GM19372 (cell line): ENCODE data around the gene EIF2B4.
"Not testable (repeated sequence)": the region's sequence is repeated elsewhere in the genome, so short reads cannot be mapped to it uniquely, and the experiment has no call there.

Source experiments
- ATAC-seq: cut with Tn5 transposase; IDR thresholded peaks from one replicate; pipeline ENCODE4 v1.9.1; 2021; ENCODE audit warnings: mild to moderate bottlenecking, low read depth, moderate library complexity; ENCODE audit not compliant: unreplicated experiment

The EIF2B4 gene

DNA sequence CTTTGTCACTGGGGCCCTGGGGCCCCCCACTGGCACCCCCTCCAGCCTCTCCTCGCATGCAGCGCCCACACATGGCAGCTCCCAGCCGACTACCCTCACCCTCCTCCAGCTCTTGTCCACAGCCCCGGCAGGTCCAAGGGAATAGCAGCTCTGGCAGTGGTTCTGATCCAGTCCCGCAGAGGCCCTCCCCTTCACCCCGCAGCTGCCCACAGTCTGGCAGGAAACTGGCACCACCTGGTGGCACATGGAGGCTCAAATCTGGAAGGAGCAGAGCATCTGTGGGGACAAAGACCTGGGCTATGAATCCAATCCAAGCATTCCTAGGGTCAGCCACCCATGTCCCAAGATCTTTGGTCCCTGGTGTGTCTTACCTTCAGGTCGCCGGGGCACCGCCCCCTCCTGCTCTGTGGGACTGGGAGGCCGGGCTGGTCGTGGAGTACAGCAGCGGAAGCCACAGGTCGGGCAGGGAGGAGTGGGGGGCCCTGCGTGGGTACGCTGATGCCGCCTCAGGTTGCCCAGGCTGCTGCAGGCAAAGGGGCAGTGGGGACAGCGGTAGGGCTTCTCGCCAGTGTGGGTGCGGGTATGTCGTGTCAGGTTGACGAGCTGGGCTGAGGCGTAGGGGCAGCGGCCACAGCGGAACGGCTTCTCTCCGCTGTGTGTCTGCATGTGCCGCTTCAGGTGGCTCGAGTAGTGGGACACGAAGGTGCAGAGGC, 8.1 kb upstream of the EIF2B4 start:
- ATAC-seq: no peak

DNA sequence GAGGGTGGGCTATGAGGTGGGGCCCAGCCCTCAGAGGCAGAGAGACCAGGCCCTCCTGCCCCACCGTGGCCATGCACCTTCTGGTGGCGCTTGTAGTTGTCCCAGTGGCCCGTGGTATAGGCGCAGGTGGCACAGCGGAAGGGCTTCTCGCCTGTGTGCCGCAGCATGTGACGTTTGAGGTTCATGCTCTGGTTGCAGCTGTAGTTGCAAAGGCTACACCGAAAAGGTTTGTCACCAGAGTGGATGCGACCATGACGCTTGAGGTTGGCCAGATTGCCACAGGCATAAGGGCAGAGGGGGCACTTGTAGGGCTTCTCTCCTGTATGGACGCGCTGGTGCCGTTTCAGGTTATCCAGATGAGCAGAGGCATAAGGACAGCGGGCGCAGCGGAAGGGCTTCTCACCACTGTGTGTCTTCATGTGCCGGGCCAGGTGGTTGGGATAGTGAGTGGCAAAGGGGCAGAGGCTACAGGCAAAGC, 7.5 kb upstream of the EIF2B4 start:
- ATAC-seq: no peak

DNA sequence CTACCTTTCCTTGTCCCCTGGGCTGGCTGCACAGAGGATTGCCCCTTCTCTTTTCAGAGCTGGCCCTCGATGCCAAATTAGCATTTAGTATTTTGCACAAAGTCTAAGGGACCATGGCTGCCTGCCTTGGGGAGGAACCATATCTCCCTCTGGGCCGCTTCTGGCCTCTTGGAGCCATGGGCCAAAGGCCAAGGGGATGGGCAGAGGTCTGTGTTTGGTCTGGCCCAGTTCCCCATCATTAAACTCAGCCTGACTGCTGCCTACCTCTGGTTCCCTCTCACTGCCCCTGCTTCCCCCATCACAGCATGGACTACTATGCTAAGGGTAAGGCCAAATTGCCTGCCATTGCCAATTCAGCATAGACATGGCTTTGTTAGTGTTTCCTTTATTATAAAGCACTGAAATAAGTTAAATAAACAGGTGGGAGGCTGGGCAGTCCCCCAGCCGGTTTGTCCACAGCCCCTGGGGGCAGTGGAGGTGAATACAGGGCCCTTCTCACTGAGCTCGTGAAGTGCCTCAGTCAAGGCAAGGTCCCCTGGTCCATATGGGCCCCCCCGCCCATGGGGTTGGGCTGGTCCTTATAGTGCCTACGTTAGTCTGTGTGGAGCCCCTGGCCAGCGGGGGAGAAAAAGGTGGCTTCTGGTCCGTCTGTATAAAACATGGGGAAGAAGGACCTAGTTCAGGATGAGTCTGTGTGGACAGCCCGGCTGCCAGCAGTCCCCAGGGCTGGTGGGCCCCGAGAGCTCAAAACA, 6.9 kb upstream of the EIF2B4 start:
- ATAC-seq: no peak

DNA sequence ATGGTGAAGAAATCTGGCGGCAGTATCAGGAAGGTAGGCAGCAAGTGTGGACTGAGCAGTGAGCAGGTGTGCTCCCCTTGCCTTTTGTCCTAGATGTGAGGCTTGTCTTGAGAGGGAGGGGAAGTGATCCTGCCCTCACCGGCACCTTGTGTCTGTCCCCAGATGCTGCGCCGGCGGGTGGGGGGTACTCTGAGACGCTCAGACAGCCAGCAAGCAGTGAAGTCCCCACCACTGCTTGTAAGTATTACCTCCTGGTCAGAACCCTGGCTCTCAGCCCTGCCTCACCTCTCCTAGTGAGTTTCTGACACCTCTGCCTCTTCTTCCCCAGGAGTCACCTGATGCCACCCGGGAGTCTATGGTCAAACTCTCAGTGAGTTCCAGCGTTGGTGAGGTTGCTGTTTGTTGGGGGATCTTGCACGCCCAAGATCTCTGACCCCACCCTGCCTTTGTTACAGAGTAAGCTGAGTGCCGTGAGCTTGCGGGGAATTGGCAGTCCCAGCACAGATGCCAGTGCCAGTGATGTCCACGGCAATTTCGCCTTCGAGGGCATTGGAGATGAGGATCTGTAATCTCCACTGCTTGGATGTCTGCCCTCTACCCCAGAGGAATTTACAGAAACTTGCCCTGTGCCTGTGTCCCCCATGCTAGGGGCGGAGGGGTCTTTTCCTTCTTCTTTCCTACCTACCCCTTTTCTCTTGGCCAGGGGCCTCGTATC, 6.2 kb upstream of the EIF2B4 start:
- no peak for ATAC-seq

DNA sequence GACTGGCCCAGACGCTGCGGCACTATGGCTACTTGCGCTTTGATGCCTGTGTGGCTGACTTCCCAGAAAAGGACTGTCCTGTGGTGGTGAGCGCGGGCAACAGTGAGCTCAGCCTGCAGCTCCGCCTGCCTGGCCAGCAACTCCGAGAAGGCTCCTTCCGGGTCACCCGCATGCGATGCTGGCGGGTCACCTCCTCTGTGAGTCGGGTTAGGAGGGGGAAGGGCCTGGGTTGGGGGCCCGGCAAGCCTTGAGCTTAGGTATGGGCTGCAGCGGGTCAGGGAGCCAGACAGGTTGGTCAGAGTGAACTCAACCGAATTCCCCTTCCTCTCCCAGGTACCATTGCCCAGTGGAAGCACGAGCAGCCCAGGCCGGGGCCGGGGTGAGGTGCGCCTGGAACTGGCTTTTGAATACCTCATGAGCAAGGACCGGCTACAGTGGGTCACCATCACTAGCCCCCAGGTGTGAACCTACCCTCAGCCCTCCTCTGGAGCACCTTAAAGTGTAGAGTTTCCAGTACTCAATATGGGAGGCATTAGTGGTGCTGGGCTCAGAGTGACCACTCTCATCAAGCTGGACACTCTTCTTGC, 5.5 kb upstream of the EIF2B4 start:
- ATAC-seq: no peak

DNA sequence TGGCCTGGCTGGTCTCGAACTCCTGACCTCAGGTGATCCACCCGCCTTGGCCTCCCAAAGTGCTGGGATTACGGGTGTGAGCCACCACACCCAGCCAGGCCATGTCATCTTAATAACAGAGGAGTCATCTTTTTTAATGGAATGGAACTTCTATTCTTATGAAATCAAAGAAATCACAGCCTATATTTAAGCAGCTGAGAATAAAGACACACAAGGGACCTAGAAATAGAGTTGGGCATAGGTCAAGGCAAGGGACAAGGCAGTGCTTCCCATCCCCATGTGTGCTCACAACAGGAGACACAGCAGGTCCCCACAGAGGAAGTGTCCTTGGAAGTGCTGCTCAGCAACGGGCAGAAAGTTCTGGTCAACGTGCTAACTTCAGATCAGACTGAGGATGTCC, 3.4 kb upstream of the EIF2B4 start:
- no peak for ATAC-seq

DNA sequence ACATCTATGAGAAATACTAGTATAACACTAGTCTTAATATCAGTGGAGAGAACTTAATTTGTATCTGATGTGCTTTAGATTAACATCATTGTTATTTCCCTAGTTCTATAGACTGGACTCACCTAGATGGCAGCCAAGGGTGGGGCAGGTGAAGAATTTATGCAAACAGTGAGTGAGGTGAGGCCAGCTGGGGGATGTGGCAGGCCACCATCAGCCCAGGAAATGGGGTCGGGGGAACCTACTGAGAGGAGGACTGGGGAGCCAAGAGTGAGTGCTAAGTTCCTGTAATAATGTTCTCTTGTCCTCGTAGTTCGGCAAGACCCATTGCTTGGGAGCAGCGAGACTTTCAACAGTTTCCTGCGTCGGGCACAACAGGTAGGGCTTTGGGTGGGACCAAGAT, 2.8 kb upstream of the EIF2B4 start:
- ATAC-seq: no peak

DNA sequence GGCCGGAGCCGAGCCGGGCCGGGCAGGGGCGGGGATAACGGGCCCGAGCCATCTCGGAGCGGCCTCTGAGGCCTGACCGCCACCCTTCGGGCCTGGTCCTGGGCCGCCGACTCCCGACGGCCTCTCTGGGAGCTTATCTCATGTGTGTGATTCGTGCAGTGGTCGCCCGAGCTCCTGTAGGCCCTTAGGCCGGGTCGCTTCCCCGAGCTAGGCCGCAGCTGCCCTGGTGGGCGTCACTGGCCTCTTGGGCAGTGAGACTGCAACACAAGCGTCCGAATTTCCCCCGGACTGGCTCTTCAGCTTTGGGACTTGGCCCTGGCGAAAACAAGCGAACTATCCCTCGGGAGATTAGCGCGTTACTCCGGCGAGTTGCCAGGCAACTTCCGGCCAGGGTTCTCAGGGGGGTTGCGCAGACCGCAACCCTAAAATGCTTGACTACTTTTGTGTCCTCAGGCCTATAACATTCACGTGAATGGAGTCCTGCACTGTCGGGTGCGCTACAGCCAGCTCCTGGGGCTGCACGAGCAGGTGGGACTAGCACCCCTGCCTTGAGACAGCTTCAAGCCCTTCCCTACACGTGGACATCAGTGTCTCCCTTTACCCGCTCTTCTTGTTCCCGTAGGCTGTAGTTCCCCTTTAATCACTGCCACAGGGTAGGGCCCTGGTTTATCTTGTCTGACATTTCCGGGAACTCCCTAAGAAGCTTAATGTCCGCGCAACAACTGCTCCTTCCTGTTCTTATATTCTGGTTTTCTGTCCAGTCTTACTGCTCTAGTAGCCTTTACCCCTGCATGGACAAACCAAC, 880 bp upstream of the EIF2B4 start:
- peak; percentile 25 for ATAC-seq

DNA sequence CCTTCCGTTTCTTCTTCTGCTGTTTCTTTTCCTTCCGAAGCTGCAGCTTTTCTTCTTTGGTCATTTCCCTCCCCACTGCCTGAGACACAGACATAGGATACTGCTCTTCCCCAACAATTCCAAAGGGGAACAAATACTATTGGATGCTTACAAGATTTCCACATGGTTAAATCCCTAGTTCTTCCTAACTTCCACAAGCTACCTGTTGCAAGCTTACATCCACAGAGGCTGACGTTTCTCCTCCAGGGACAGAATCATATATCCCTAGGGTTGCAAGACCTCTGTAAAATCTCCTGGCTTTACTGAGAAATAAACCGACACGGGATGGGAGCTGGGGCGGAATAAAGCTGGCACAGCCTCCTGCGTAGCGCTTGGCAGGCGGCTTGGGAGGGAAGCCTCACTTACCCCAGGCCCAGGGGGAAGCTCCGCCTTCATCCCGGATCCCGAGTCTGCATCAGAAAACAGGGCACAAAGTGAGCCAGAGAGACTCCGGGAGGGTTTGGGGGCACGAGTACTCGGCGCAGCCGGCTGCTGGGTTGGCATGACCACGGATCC, 590 bp downstream of the EIF2B4 start:
- no peak for ATAC-seq

DNA sequence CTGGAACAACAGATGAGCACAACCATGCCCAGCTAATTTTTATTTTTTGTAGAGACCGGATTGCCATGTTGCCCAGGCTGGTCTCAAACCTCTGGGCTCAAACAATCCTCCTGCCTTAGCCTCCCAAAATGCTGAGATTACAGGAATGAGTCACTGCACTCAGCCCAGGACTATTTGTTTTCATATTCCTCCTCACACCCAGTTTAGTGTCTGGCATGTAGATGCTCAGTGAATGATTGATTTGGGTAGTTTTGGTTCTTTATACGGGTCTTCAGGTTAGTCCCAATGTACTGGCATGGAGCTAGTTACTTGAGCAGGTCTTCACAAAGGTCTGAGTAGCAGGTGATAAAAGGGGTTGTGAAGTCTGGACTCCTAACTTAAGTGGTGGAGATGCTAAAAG, 6.2 kb downstream of the EIF2B4 start:
- no peak for ATAC-seq

DNA sequence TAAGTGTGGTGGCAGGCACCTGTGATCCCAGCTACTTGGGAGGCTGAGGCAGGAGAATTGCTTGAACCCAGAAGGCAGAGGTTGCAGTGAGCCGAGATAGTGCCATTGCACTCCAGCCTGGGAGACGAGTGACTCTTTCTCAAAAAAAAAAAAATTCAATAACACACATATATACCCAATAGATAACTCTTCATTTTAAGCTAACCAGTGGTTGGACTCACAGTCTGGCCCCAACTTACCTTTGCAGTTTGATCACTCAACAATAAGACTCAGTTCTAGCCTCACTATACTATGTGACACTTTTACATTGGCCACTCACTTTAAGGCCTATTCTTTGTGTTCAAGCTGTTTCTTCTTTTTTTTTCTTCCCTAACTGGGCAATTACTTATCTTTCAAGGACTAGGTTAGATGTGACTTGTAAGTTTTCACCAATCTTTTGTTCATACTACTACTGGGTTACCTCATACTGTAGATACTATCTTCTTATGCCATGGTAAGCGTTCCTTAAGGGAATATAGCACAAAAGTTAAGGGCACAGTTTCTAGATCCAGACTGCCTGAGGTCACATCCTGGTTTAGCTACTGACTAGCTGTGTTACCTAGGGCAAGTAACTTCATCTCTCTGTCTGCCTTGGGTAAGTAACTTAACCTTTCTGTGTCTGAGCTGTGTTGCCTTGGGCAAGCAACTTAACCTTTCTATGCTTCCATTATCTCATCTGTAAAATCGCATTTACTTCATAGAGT, 7.3 kb downstream of the EIF2B4 start:
- no peak for ATAC-seq

DNA sequence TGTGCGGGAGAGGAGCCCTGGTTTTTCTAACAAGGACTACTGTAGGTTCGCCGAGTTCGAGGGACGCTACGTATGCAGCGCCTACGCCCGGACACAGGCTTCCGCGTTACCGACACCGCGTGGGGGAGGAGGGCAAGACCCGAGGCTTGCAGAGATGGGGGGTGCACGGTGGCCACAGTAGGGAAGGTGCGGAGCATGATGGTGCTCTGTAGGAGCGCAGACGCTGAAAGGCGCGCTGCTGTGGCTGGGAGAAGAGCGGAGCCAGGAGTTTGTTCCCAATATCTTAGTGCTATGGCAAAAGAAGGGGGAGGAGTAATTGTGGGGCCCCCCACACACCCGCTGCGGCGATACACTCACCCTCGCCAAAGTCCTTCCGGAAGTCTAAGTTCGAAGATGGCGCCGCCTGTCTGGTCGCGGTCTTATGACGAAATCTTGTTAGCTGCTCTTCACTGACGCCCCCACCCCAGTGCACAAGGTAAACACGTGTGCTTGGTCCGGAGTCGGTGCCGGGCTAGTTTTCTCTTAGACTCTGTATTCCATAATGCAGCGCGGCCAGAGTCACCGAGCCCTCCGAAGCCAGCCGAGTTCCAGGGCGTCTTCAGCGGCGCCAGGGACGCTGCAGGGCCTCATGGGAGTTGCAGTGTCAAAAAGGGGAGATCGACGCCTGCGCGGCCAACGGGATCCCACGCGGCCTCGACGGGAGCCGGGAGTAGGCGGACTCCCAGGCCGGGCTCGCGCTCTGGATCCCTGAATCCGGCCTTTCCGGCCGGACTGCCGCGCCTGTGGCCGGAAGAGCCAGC, 13.6 kb downstream of the EIF2B4 start, which contains the start of gene GTF3C2:
GTF3C2 (minus strand) TSS at position 383 of the 800 bp plus-strand sequence. CDS start 13,210 bp downstream, outside the sequence.
- peak; percentile 84 for ATAC-seq

DNA sequence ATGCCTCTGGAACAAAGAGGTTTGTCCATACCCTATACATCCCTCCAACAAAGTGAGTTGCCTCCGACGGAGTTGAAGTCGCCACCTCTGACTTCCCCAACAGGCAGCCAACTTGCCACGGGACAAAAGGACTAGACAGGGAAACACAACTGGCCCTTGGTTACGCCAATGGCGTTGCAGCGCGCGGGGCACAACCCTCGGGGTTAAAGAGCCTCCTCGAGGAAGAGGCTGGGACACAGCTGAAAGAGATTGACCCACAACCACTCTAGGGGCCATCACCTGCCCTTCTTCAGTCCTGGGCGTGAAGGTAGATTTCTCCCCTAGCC, 14.1 kb downstream of the EIF2B4 start:
- ATAC-seq: peak; percentile 38

DNA sequence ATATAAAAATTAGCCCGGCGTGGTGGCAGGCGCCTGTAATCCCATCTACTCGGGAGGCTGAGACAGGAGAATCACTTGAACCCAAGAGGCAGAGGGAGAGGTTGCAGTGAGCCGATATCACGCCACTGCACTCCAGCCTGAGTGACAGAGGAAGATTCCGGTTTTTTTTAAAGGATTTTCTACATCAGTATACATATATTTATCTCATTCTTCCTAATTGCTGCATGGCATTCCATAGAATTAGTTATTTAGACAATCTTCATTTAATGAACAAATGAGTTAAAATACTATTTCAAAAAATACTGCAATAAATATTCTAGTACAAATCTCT, 15.6 kb downstream of the EIF2B4 start:
- no peak for ATAC-seq

DNA sequence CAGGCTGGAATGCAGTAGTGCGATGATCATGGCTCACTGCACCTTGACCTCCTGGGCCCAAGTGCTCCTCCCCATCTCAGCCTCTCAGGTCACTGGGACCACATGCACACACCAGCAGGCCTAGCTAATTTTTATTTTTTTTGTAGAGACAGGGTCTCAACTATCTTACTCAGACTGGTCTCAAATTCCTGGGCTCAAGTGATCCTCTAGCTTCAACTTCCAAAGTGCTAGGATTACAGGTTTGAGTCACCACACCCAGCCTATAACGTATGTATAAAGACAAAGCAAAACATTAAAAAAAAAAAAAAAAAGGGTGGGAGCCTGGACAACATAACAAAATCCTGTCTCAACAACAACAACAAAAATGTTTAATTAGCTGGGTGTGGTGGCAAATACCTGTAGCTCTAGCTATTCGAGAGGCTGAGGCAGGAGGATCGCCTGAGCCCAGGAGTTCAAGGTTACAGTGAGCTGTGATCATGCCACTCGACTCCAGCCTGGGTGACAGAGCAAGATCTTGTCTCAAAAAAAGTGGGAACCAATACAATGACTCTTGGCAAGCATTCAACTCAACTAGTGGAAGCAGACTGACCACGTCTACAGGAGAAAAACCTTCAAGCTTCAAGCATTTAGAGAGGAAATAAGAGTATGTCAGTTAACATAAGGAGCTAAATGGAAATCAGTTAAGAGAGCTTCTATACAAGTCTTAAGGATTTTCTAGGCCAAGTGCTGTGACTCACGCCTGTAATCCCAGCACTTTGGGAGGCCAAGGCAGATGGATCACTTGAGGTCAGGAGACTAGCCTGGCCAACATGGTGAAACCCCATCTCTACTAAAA, 16.2 kb downstream of the EIF2B4 start:
- ATAC-seq: no peak

DNA sequence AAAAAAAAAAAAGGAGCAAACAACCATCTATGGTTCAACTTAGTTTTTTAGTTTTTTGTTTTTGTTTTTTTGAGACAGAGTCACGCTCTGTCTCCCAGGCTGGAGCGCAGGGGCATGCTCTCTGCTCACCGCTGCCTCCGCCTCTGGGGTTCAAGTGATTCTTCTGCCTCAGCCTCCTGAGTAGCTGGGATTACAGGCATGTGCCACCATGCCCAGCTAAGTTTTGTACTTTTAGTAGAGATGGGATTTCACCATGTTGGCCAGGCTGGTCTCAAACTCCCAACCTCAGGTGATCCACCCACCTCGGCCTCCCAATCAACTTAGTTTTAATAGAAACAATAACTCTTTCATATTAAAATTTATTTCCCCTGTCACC, 16.8 kb downstream of the EIF2B4 start:
- ATAC-seq: not testable (repeated sequence)

DNA sequence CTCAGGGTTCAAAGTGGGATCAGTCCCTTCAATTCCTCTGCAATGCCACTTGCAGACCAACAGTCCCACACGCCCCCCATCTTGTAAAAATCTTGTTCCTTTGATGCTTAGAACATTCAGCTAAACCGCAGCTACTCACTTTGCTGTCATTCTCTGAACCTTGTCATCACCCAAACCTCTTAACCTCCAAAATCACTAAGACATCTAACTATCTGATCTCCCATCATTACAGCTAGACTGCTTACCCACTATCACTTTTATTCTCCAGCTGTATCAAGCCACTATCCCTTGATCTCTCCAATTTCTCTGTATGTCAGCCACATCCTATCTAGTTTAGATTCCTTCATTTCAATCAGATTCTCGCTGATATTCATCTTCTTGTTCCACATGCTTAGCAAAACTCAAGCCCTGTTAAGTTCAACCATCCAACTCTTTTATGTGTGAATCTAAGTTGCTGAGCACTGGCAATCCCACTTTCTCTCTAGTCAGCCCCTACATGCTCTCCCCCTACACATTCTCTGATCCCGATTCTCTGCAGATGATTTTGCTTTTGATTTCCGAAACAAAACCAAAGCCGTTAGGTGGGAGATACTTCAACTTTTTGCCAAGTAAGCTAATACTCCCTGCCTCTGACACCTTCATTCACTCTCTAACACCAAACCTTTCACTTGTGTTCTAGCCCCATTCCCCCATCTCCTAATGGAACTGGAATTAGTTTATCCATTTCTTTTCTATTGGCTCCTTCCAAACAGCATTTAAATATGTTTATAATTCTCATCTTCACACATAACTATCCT, 18.1 kb downstream of the EIF2B4 start:
- no peak for ATAC-seq
